ENCODE results near the gene POMT2.
"Not testable (repeated sequence)": the region's sequence is repeated elsewhere in the genome, so short reads cannot be mapped to it uniquely, and the experiment has no call there.

Gene POMT2

DNA sequence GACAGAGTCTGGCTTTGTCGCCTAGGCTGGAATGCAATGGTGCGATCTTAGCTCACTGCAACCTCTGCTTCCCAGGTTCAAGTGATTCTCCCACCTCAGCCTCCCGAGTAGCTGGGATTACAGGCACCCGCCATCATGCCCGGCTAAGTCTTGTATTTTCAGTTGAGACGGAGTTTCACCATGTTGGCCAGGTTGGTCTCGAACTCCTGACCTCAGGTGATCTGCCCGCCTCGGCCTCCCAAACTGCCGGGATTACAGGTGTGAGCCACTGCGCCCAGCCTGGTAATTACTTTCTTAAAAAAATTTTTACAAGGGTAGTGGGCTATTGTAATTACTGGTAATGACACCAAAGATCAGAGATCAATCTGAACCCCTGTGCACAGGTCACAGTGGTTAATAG is 1.9 kb downstream of the POMT2 start:
- intact Hi-C loops (cut with micrococcal nuclease): not testable (repeated sequence)

GRCh38 chr14:77318006-77318553 is 2.6 kb downstream of the POMT2 start:
- Mint-ChIP-seq H3K36me3 (ENCODE audit: low read depth) (peaks cover 11% of the 10 kb centered on the region), H3K4me3 (no peak overlapping the region), H3K27ac (no peak overlapping the region), H3K4me1 (ENCODE audit: low read depth) (peaks cover 10% of the 10 kb centered on the region), H3K27me3 (no peaks in the 10 kb centered on the region), H3K9me3 (no peaks in the 10 kb centered on the region)
- intact Hi-C loops (cut with micrococcal nuclease): no loop called here

More for the DNA sequence above, 1.9 kb downstream of the POMT2 start:
- peaks cover 10% of the 10 kb centered on the region for H3K4me1 Mint-ChIP-seq (ENCODE audit: low read depth)
- H3K9me3 Mint-ChIP-seq, H3K4me3 Mint-ChIP-seq, H3K27me3 Mint-ChIP-seq, H3K27ac Mint-ChIP-seq: not testable (repeated sequence)
- peaks cover 11% of the 10 kb centered on the region for H3K36me3 Mint-ChIP-seq (ENCODE audit: low read depth)

- Mint-ChIP-seq H3K4me1 (ENCODE audit: low read depth) (peaks cover under 1% of the 10 kb centered on the region), H3K36me3 (ENCODE audit: low read depth) (peaks cover 11% of the 10 kb centered on the region), H3K9me3 (no peaks in the 10 kb centered on the region), H3K27ac (no peak overlapping the region), H3K27me3 (no peaks in the 10 kb centered on the region), H3K4me3 (no peak overlapping the region)
- intact Hi-C loops (cut with micrococcal nuclease): loop anchor here (1.0 to 2.0 kb wide), 2 partner anchors 16 to 165 kb away; no protein-coding TSS in a partner anchor
Measured at GRCh38 chr14:77316872-77317301, 3.8 kb downstream of the POMT2 start.

DNA sequence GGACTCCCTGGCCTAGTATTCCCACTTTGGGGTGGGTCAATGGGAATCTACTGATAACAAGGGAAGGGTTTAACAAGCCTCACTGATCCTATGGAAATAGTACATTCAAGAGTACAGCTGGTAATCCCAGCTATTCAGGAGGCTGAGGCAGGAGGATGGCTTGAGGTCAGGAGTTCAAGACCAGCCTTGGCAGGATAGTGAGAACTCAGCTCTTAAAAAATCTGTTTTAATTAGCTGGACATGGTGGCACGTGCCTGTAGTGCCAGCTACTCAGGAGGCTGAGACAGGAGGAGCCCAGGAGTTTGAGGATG is 4.5 kb downstream of the POMT2 start:
- Mint-ChIP-seq H3K4me3 (no peak overlapping the region), H3K27me3 (no peaks in the 10 kb centered on the region), H3K4me1 (ENCODE audit: low read depth) (peaks cover 7% of the 10 kb centered on the region), H3K9me3 (no peaks in the 10 kb centered on the region), H3K36me3 (ENCODE audit: low read depth) (peaks cover 5% of the 10 kb centered on the region), H3K27ac (no peak overlapping the region)
- intact Hi-C loops (cut with micrococcal nuclease): loop anchor here (1.0 to 2.0 kb wide), 2 partner anchors 15 to 164 kb away; no protein-coding TSS in a partner anchor

DNA sequence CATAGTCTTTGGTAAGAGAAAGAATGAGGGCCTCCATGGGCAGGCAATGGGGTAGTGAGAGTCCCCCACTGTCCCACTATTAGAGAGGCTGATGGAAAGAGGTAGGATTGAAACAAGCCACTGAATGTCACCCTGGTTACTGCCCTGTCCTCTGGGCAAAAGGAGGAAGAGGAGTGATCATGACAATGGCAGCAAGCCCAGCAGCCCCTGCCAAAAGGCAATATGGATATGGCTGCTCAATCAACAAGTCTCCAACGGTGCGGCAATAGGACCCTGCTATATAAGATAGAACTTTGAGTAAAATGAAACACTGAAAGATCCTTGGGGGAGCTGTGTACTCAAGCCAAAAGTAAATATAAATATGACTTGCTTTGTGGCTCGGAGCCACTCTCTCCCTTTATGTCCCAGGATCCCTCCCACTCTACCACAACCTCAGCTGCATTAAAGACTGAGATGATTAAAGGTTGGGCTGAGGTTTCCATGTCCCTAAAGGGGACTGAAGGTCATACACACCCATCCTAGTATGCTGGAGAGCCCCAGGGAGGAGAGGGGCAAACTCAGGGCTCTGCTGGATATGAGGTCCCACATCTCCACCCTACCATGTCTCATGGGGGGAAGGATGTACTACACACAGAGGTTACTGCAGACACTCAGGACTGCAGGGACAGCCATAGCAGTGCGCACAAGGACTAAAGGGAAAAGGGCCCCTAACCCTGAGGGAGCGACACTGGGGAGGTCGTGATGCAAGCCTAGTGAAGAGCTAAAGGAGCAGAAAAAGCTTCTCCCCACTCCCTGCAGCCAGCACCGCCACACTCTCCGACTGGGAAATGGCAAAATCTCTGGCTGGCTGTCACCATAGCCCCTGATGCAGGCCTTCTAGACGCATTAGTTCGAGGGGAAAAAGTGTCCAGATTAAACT is 5.9 kb downstream of the POMT2 start:
- Mint-ChIP-seq H3K27ac (no peak overlapping the region), H3K27me3 (no peaks in the 10 kb centered on the region), H3K9me3 (no peaks in the 10 kb centered on the region), H3K4me3 (no peak overlapping the region), H3K36me3 (ENCODE audit: low read depth) (no peaks in the 10 kb centered on the region), H3K4me1 (ENCODE audit: low read depth) (peaks cover 12% of the 10 kb centered on the region)
- intact Hi-C loops (cut with micrococcal nuclease): no loop called here

GRCh38 chr14:77314043-77314442 is 6.6 kb downstream of the POMT2 start:
- Mint-ChIP-seq H3K9me3 (no peaks in the 10 kb centered on the region), H3K27me3 (no peaks in the 10 kb centered on the region), H3K4me3 (no peak overlapping the region), H3K4me1 (ENCODE audit: low read depth) (peaks cover 16% of the 10 kb centered on the region), H3K27ac (no peak overlapping the region), H3K36me3 (ENCODE audit: low read depth) (no peaks in the 10 kb centered on the region)
- intact Hi-C loops (cut with micrococcal nuclease): no loop called here

- H3K4me1 Mint-ChIP-seq (ENCODE audit: low read depth): peaks cover 22% of the 10 kb centered on the region
- no peaks in the 10 kb centered on the region for H3K27me3 Mint-ChIP-seq
- H3K27ac Mint-ChIP-seq: no peak overlapping the region
- H3K36me3 Mint-ChIP-seq (ENCODE audit: low read depth): no peaks in the 10 kb centered on the region
- no peaks in the 10 kb centered on the region for H3K9me3 Mint-ChIP-seq
- no peak overlapping the region for H3K4me3 Mint-ChIP-seq
- intact Hi-C loops (cut with micrococcal nuclease): no loop called here
Measured at GRCh38 chr14:77313371-77313770, 7.3 kb downstream of the POMT2 start.

DNA sequence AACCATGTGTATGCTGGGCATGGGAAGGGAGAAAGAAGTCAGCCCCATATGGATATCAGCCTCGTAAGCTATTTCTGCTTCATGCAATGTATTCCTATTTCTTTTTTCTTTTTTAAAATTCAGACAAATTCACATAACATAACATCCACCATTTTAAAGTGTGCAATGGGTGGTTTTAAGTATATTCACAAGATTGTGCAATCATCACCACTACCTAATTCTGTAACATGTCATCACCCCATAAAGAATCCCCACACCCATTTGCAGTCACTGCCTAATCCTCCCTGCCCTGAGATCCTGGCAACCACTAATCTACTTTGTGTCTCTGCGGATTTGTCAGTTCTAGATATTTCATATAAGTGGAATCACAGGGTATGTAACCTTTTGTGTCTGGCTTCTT is 9.5 kb downstream of the POMT2 start:
- H3K4me3 Mint-ChIP-seq: no peak overlapping the region
- peaks cover 1% of the 10 kb centered on the region for H3K36me3 Mint-ChIP-seq (ENCODE audit: low read depth)
- intact Hi-C loops (cut with micrococcal nuclease): no loop called here
- H3K27ac Mint-ChIP-seq: no peak overlapping the region
- H3K27me3 Mint-ChIP-seq: no peaks in the 10 kb centered on the region
- H3K4me1 Mint-ChIP-seq (ENCODE audit: low read depth): peaks cover 23% of the 10 kb centered on the region
- H3K9me3 Mint-ChIP-seq: no peaks in the 10 kb centered on the region

DNA sequence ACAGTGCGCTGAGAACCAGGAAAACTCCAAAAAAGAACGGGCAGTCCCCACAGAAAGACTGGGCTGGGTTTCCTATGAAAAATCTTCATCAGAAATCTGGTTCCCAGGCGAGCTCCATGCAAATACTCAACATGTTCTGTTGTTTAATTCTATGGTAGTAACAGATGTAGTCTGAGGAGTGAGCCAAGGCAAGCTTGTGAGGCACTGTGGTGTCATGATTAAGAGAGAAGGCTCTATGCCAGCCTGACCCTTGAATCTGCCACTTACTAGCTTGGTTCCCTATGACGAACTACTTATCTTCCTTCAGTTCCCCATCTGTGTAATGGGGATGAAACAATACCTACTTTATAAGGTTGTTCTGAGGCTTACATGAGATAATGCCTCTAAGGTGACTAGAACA is 10.7 kb downstream of the POMT2 start:
- peaks cover 23% of the 10 kb centered on the region for H3K4me1 Mint-ChIP-seq (ENCODE audit: low read depth)
- H3K4me3 Mint-ChIP-seq: no peak overlapping the region
- intact Hi-C loops (cut with micrococcal nuclease): no loop called here
- no peaks in the 10 kb centered on the region for H3K9me3 Mint-ChIP-seq
- no peak overlapping the region for H3K27ac Mint-ChIP-seq
- peaks cover 9% of the 10 kb centered on the region for H3K36me3 Mint-ChIP-seq (ENCODE audit: low read depth)
- no peaks in the 10 kb centered on the region for H3K27me3 Mint-ChIP-seq

GRCh38 chr14:77309131-77309530 is 11.6 kb downstream of the POMT2 start:
- H3K4me1 Mint-ChIP-seq (ENCODE audit: low read depth): peaks cover 29% of the 10 kb centered on the region
- intact Hi-C loops (cut with micrococcal nuclease): no loop called here
- H3K27me3 Mint-ChIP-seq: no peaks in the 10 kb centered on the region
- no peak overlapping the region for H3K4me3 Mint-ChIP-seq
- no peaks in the 10 kb centered on the region for H3K9me3 Mint-ChIP-seq
- H3K36me3 Mint-ChIP-seq (ENCODE audit: low read depth): peaks cover 16% of the 10 kb centered on the region
- no peak overlapping the region for H3K27ac Mint-ChIP-seq

- no peaks in the 10 kb centered on the region for H3K27me3 Mint-ChIP-seq
- intact Hi-C loops (cut with micrococcal nuclease): no loop called here
- no peak overlapping the region for H3K4me3 Mint-ChIP-seq
- peaks cover 23% of the 10 kb centered on the region for H3K36me3 Mint-ChIP-seq (ENCODE audit: low read depth)
- H3K9me3 Mint-ChIP-seq: no peaks in the 10 kb centered on the region
- no peak overlapping the region for H3K27ac Mint-ChIP-seq
- H3K4me1 Mint-ChIP-seq (ENCODE audit: low read depth): peaks cover 40% of the 10 kb centered on the region
Measured at GRCh38 chr14:77306851-77307496, 13.7 kb downstream of the POMT2 start.

DNA sequence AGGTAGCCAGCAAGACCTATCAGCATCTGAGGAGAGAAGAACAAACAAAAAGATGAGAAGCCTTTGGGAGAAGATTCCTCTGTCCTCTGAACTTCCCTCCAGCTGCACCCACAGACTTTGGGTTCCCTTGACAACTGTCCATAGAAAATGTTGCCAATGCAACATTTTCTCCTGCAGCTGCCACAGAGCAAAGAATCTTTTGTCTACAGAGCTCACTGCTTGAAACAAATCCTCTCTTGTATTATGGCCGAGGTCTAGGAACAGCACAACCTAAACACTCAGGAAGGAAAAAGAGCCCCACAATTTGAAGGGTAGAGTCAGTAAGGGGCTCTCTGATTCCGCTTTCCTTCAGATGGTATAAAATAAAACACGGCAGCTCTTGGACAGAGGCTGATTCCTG is 14.3 kb downstream of the POMT2 start:
- H3K4me1 Mint-ChIP-seq (ENCODE audit: low read depth): peaks cover 36% of the 10 kb centered on the region
- intact Hi-C loops (cut with micrococcal nuclease): no loop called here
- H3K36me3 Mint-ChIP-seq (ENCODE audit: low read depth): peaks cover 23% of the 10 kb centered on the region
- H3K27me3 Mint-ChIP-seq: no peaks in the 10 kb centered on the region
- H3K27ac Mint-ChIP-seq: no peak overlapping the region
- H3K4me3 Mint-ChIP-seq: no peak overlapping the region
- no peaks in the 10 kb centered on the region for H3K9me3 Mint-ChIP-seq

- Mint-ChIP-seq H3K4me3 (no peak overlapping the region), H3K9me3 (no peaks in the 10 kb centered on the region), H3K27me3 (no peaks in the 10 kb centered on the region), H3K27ac (no peak overlapping the region), H3K4me1 (ENCODE audit: low read depth) (peaks cover 29% of the 10 kb centered on the region), H3K36me3 (ENCODE audit: low read depth) (peaks cover 23% of the 10 kb centered on the region)
- intact Hi-C loops (cut with micrococcal nuclease): no loop called here
Measured at GRCh38 chr14:77305696-77306095, 15.0 kb downstream of the POMT2 start.

DNA sequence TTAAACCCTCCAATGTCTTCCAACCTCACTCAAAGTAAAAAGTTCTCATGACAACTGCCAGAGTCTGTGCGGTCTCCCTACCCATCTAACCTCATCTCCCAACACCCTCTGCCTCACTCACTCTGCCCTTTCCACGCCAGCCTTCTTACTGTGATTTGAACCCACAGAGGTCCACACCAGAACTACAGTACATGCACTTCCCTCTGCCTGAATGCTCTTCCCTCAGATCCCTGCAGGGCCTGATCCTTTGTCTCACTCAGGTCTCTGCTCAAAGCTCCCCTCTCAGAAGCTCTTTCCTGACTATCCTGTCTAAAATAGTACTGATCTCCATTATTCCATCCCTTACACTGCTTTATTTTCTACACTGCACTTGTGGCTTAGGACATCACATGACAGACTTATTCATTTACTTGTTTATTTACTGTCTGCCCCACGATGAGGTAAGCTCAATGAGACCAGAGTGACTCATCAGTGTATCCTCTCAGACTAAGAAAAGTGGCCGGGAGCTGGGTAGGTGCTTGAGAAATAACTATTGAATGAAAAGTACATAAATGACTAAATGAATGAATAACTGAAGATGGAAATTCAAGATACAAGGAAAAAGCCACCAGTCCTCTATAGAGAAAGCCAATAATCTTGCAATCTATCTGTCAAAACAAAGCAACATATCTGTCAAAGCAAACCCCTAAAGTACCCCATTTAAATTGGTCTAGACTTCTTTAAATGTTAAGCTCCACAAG is 17.1 kb downstream of the POMT2 start:
- intact Hi-C loops (cut with micrococcal nuclease): no loop called here
- H3K9me3 Mint-ChIP-seq: no peaks in the 10 kb centered on the region
- peaks cover 29% of the 10 kb centered on the region for H3K4me1 Mint-ChIP-seq (ENCODE audit: low read depth)
- no peaks in the 10 kb centered on the region for H3K27me3 Mint-ChIP-seq
- H3K4me3 Mint-ChIP-seq: no peak overlapping the region
- no peak overlapping the region for H3K27ac Mint-ChIP-seq
- H3K36me3 Mint-ChIP-seq (ENCODE audit: low read depth): peaks cover 26% of the 10 kb centered on the region
